NCI-H69 (cell line): Measurements from ENCODE around the gene DDA1.
"Not testable (repeated sequence)": the region's sequence is repeated elsewhere in the genome, so short reads cannot be mapped to it uniquely, and the experiment has no call there.

Source experiments
- DNase-seq: peaks from one replicate; lab custom pipeline; 2025; lab: John Stamatoyannopoulos, UW

DDA1 gene

DNA sequence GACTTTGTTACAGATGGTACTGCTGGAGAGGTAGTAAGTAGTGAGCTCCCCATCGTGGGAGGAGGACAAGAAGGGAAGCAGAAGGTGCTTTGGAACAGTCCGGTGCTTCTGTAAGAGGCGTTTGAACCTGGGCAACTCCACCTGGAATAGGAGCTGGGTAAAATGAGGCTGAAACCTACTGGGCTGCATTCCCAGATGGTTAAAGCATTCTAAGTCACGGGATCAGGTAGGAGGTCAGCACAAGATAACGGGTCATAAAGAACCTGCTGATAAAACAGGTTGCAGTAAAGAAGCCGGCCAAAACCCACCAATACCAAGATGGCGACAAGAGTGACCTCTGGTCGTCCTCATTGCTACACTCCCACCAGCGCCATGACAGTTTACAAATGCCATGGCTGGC is 22.6 kb upstream of the DDA1 start:
- DNase-seq, result no peak

DNA sequence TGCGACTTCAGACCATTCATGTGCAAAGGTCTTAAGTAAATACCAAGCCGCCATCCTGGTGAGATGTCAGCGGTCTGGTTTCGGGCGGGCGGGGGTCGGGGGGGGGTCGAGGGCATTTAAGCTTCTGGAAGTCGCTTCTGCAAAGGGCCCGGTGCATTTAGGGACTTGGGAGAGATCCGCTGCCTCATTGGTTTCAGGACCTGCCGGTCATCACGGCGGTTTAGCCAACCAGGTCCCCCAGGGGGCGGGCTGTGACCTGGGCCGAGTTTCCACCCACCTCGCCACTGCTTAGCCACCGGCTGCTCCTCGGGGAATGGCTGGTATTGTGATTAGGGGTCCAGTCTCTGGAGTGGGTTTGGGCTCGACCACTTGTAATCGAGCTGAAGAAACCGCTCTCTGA is 19.9 kb upstream of the DDA1 start:
- DNase-seq, result peak; percentile 55

DNA sequence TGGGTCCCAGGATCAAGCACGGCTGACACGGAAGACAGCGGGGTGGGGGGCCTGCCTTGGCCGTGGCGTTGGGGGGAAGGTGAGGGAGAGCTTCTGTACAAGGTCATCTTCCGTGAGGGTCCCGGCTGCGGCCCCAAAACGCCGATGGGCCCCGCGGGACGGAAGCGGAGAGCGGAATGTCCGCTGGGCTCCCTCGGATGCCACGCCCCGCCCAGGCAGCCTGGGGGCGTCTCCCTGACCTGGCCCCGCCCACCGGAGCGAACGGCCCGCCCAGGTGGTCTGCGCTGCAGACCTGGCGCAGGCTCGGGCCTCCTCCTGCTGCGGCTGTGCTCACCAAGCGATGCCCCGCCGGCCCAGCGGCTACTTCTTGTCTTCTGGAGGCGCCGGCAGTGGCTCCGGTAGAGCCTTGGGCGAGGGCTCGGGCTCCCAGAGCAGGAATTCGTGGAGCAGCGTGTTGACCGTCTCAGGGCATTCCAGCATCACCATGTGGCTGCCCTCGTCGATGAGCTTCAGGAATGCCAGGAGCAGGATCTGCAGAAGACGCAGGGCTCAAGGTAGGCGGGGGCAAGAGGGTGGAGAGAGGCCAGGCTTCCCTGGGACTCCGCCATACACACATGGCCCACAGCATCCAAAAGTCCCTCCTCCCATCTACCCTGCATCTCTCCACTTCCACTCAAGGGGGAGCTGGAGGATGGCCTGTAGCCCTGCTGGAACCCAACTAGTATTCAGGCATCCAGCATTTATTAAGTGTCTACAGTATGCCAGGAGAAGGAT is 16.9 kb upstream of the DDA1 start:
- DNase-seq, result peak; percentile 90

DNA sequence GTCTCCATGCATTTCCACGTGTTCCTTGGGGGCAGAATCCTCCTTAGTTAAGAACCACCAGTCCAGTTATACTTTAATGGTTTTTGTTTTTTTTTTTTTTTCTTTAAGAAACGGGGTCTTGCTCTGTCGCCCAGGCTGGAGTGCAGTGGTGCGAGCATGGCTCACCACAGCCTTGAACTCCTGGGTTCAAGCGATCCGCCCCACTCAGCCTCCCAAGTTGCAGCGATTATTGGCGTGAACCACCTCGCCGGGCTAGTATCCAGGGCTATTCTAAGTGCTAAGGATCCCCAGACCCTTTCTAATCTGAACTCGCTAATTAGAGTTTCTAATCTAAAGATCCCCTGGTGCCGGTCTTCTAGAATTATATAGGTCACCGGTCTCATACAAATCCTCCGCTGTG is 15.8 kb upstream of the DDA1 start:
- no peak for DNase-seq

DNA sequence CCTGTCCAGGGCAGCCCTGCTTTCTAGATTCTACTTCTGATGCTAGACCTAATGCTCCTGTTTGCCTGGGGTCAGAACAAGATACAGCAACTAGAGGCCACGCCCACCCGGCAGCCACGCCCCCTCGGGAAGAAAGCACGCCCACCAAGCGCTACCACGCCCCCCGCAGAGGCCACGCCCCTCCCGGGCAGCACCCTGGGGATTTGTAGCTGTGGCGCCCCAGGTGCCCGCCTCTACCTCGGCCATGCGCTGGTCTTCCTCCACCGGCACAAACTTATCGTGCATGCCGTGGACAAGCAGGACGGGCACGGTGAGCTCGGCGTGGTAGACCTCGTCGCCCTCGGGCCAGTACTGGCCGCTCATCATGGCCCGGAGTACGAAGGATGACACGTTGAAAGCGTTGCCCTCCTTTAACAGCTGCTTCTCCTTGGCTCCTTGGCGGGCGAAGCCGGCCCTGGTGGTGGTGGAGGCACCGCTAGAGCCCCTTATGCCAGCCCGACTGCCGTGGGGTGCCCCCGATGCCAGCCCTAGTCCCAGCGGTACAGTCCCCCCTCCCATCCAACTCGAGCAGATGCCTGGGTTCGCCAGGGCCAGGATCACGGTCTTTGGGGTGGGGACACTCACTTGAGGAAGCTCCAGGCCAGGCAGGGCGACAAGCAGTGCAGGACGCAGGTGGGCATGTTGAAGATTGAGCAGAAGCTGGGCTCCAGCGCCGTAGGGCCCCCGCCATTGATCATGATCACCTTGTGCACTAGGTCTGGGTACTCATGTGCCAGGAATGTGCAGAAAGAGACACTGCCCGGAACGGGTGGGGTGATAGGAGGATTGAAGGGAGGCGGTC is 15.1 kb upstream of the DDA1 start:
- DNase-seq, result peak; percentile 61

DNA sequence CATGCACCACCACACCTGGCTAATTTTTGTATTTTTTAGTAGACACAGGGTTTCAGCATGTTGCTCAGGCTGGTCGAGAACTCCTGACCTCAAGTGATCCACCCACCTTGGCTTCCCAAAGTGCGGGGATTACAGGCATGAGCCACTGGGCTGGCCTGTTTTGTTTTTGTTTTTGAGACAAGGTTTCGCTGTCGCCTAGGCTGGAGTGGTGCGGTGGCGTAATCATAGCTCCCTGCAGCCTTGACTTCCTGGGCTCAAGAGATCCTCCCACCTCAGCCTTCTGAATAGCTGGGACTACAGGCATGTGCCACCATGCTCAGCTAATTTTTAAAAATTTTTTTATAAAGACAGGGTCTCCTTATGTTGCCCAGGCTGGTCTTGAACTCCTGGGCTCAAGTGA is 13.8 kb upstream of the DDA1 start:
- not testable (repeated sequence) for DNase-seq

DNA sequence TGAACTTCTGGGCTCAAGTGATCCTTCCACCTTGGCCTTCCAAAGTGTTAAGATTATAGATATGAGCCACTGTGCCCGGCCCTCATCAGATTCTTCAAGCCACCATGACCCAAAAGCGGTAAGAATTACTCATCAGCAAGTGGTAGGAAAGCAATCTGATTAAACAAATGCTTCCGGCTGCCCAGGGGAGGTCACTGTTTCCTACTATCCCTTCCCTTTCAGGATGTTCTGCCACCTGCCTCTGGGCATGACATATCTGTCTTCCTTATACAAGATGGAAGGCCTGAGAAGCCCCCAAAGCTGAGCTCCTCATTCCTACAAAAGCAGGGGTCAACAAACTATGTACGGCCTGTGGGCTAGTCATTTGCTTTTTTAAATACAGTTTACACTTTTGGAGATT is 13.1 kb upstream of the DDA1 start:
- peak; percentile 32 for DNase-seq

DNA sequence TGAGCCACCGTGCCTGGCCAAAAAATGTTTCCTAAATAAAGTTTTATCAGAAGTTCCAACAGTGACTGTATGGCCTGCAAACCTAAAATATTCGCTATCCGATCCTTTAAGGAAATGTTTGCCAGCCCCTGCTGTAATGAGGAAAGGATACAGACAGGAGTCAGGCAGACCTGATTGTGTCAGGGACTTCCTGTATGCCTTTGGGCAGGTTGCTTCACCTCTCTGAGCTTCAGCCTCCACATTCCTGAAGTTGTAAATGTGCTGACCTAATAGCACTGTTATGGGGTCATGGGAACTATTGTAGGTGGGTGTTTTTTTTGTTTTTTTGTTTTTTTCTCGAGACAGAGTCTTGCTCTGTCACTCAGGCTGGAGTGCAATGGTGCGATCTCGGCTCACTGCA is 12.4 kb upstream of the DDA1 start:
- no peak for DNase-seq

DNA sequence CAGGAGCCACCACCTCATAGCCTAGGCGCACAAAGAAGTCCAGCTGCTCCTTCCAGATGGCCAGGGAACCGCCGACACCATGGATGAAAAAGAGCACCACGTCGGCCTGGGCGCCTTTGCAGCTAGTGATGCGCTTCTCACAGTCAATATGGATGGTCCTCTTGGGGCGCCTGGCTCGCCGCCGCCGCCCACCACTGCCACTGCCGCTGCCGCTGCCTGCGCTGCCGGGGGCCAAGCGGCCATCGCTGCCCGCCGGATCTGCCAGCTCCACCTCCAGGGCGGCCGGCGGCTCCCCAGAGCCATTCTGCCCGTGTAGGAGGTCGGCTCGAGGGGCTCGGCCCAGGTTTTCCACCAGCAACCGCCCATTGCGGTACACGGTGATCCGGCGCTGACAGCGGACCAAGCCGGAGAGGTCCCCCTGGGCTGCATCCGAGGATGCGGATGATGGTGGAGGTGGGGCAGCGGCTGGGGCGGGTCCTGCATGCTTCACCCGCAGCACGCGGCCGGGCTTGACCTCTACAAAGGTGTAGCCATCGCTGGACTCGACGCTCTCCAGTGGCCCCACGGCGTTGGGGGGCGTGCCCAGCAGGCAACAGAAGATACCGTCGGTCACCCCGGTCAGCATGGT is 8.3 kb upstream of the DDA1 start:
- DNase-seq, result no peak

DNA sequence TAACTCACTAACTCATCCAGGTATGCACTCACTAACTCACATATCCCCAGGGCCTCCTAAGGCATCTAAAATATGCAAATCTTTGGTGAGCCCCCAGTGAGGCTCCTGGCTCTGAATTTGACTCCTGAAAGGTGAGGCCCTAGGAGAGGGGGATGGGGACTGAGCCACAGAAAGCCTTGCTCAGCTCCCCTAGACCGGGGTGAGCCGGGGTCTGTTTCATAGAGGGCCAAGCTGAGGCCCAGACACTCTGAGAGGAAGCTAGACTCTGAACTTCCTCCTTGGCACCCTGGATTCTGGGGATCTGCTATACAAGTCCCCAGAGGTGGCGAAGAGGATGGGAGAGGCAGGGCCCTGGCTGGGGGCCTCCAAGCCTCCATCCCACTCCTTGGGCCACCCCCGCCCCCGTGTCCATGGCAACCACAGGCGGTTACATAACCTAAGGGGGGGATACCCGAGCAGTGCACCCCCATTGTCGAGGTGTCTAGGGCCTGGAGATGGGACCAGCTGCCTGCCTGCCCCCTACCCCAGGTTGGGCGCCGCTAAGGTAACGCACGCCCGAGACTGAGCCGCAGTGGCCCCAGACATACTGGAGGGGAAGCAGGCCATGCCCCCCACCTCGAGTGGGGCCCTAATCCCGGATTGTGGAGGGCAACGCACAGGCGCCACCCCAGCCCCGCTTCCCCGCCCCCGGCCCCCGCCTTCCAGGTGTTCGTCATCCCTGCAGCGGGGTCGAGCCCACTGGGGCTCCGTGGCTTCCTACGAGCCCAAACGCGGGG is 6.8 kb upstream of the DDA1 start:
- peak; percentile 24 for DNase-seq

DNA sequence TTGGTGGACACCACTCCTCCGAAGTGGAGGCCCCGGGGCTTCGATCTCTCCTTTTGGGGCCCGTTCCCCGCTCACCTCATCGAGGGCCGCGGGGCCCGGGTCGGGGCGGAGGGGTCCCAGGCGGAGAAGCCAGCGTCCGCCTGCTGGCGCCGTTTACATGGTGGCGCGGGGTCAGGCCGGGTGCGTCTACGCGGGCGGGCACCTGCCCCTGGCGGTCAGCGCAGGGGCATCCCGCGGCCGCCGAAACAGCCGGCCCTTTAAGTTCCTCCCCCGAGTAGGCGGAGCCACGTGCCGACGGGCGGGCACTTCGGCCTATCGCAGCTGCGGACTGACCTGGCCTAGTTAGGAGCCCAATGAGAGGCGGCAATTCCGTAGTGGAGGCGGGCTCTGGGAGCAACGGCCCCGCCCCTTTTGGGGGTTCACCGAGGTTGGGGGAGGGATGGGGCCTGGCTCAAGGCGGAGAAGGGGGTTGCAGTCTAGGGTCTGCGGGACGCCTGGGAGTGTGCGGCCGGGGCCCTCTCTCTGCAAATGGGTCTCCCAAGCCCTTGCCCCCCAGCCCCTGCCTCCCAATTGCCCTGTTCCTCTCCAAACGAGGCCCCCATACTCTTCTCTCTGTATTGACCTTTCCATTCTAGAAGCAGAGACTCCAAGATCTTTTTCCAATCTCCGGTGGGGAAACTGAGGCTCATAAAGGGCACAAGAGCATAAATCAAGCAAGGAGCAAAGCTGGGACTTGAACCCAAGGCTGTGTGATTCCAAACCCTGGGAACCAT is 6.0 kb upstream of the DDA1 start, which contains the start of gene ABHD8:
Gene ABHD8 (minus strand): TSS at position 259 of the 773 bp plus-strand sequence. CDS start 1,809 bp downstream, outside the sequence.
- peak; percentile 97 for DNase-seq

DNA sequence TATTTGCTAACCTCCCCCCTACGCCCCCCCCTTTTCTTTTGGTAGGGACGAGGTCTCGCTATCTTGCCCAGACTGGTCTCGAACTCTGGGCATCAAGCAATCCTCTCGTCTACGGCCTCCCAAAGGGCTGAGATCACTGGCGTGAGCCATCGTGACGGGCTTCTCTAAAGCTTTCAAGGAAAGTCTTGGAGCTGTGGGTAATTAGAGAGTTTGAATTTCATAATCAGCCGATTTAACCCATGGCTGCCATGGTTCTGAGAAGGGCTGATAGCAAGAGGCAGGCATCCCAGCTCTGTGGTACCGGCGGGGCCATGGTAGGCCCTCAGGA is 5.5 kb upstream of the DDA1 start:
- peak; percentile 33 for DNase-seq

DNA sequence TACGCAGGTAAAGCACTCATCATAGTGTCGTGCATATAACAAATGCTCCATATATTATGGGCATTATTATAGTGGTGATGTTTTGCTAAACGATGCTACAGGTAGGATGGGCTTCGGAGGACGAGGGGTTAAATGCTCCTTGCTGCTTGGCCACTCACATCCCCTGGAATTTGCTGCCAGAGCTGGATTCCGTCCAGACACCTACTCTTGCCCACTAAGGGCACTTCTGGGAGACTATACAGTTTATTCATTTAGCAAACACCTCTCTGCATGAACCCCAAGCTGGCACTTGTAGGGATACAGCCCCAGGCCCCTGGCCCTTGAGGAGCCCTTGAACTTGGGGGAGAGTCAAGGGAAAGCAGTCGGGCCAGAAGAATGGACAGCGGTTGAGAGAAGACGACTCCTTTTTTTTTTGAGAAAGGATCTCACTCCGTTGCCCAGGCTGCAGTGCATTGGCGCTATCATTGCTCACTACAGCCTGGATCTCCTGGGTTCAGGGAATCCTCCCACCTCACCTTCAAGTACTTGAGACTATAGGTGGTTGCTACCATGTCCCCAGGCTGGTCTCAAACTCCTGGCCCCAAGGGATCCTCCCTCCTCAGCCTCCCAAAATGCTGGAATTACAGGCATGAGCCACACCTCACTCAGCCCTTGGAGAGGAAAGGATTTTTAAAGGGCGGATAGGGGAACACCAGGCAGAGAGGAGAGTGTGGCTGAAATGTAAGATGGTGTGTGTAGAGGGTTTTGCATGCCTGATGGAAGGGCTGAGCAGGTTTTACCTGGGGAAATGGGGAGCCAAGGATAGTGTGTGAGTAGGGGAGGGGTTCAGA is 4.8 kb upstream of the DDA1 start:
- DNase-seq, result peak; percentile 59

DNA sequence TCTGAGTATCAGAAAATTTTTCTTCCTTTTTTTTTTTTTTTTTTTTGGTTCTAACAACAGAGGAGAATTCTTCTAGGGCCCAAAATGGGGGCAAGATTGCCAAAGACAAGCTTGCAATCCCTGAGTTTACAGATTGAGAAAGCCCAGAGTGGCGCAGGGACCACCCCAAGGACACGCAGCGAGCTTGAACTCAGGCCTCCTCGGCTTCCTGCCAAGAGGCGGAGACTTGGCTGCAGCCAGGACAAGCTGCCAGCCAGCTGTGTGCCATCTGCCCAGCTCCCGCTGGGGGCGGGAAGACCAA is 4.2 kb upstream of the DDA1 start:
- DNase-seq, result no peak

DNA sequence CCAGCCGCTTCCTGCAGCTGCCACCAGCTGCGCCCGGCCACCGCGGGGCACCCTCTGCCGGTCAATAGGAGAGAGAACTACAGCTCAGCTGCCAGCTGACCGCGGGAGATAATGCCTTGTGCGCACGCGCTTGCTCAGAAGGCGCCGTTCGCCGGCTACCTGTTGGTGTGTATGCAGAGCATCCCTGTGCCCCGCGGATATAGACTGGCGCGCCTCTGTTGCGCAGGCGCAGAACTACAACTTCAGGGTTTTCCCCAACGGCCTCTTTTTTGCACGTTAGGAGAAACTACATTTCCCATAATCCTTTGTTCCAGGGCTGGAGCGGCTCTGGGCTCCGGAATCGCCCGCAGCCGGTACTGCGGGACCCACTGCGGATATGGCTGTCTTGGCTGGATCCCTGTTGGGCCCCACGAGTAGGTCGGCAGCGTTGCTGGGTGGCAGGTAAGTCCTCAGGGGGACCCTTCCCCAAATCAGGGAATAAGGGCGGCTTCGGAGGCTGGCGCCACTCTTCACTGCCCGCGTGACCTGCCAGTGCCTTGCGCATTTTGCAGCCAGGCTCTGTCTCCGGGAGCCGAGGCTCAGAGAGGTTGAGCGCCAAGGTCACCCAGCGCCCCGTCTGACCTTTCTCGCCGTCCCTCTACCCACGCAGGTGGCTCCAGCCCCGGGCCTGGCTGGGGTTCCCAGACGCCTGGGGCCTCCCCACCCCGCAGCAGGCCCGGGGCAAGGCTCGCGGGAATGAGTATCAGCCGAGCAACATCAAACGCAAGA is 3.7 kb upstream of the DDA1 start, which contains the start of gene MRPL34:
Gene MRPL34 (plus strand): TSS at position 356 of the 768 bp plus-strand sequence. CDS start 21 bp downstream, at position 377.
- DNase-seq, result peak; percentile 100

DNA sequence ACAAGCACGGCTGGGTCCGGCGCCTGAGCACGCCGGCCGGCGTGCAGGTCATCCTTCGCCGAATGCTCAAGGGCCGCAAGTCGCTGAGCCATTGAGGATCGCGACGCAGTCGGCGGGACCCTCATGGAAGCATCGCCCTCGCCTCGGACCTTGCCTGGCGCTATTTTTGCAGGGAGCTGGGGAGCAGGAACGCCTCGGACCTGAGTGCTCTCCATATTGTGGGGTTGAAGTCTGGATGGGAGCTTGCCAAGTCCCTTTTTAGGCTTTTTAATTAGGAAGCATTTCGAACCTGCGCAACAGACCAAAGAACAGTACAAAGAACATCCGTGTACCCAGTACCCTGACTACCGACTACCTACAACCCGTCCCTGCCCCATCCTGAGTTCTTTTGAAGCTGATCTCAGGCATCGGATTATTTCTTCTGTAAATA is 3.1 kb upstream of the DDA1 start:
- peak; percentile 69 for DNase-seq

DNA sequence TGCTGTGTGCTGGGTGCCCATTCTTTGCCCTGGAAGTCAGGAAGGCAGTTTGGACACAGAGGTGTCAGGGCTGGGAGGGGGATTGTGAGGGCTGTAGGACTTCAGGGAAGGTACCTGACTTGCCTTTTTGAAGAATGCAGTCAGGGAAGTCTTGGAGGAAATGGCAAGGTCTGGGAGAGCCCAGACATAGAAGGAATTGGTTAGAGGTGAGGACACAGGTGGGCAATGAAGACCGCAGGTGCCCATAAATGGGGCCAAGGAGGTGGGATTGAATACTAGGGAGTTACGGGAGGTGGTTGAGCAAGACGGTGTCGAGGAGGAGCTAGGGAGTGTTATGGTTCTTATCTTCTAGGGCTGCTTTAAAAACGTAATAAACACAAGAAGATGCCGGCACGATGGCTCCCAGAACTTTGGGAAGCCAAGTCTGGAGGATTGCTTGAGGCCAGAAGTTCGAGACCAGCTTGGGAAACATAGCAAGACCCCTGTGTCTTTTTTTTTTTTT is 1.4 kb upstream of the DDA1 start:
- DNase-seq, result no peak

DNA sequence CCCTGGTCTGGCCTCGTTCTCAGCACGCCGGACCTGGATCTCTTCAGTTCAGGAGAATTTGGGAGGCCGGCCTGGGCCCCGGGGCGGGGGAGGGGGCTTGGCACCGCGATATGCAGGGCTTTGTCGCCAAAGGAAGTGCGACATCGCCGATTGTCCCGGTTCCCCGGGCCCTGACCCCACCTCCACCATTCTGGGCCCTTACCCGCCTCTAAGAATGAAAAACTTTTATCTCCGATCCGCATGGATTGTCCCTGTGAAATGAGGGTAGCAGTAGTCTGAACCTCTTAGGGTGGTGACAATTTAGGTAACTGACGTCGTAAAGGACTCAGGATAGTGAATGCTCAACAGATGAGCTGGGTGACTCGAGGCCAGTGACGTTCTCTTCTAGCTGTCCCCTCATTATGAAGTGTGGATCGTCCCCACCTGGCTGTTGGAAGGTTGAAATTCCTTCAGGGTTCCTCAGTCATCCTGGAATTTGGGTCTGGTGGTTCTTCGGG is 650 bp downstream of the DDA1 start:
- DNase-seq, result no peak

DNA sequence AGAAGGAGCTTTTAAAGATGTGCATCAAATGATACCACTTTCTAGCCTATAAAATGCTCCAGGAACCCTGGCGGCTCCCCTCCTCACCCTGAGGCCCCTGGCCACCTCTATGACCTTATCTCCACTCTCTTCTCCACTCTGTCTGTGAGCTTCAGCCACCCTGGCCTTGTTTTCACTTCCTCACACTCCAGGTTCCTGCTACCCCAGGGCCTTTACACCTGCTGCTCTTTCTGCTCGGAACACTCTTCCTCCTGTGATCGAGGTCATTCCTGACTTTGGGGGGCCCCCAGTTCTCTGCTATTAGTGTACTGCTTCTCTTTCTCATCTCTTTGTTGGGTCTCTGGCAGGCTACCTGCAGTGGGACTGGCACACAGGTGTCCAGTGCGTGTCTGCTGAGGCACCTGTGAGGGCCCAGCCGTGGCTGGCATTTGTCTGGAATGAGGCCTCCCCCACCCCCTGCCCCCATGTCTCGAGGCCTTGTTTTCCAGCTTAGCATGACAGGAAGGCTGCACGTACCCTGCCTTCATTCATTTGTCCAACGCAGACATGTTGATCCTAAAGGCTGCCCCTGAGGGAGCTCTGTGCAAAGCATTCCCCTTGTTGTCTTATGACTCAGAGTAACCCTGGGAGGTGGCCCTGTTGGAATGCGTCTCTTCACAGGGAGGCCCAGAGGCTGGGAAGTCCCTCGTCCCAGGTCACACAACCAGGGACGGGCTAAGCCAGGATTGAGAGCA is 2.3 kb downstream of the DDA1 start:
- DNase-seq, result no peak
